IMR-90 (cell line): ENCODE measurements around the gene OAS1. TPM values are rescaled to one million over a fixed set of nuclear protein-coding genes. Genes with fewer than 3 reads are reported as not detected.

ENCODE experiments used
- ATAC-seq: fragments of 200-7000 bp; cut with Tn5 transposase; 2 replicates; pipeline ENCODE4 v1.9.1; 2020; ENCODE audit warnings: low read depth, mild to moderate bottlenecking, moderate library complexity
- BruUV-seq: library from RNA; stranded (reverse); fragments of 400-500 nt; replicated peaks from 2 replicates; lab custom pipeline; 2021; lab: Mats Ljungman, UMichigan
- CTCF ChIA-PET: fragments of 300-600 bp; formaldehyde crosslinking; extraction: SDS; loops from one replicate; lab custom pipeline; 2021; ENCODE audit warnings: antibody characterized with exemption; lab: Yijun Ruan, JAX
- POLR2A ChIA-PET: fragments of 300-600 bp; sonication (Branson Sonifier 250); formaldehyde crosslinking; loops from one replicate; lab custom pipeline; 2022; ENCODE audit warnings: antibody characterized with exemption; ENCODE audit not compliant: unreplicated experiment; lab: Charles Lee
- DNase-seq: peaks from one replicate; pipeline ENCODE4 v3.0.0; 2013
- H2AFZ ChIP-seq: replicated peaks from 2 replicates; pipeline ENCODE3; 2013; ENCODE audit warnings: low read length, mild to moderate bottlenecking; ENCODE audit not compliant: poor library complexity
- H2AK5ac ChIP-seq: 2 replicates; pipeline ENCODE4 v1.6.1; 2013; ENCODE audit warnings: low read depth, low read length, inconsistent platforms
- H2AK9ac ChIP-seq: replicated peaks from 2 replicates; pipeline ENCODE3; 2013; ENCODE audit warnings: mild to moderate bottlenecking, low read depth, low read length, moderate library complexity; ENCODE audit not compliant: poor library complexity
- H2BK120ac ChIP-seq: 2 replicates; pipeline ENCODE4 v1.6.1; 2013; ENCODE audit warnings: low read depth, low read length, inconsistent platforms
- H2BK15ac ChIP-seq: 3 replicates; pipeline ENCODE4 v1.6.1; 2013; ENCODE audit warnings: low read depth, low read length, inconsistent platforms
- H2BK20ac ChIP-seq: 2 replicates; pipeline ENCODE4 v1.6.1; 2013; ENCODE audit warnings: low read depth, mild to moderate bottlenecking, inconsistent platforms, low read length, moderate library complexity
- H2BK5ac ChIP-seq: 2 replicates; pipeline ENCODE4 v1.6.1; 2013; ENCODE audit warnings: mild to moderate bottlenecking, low read depth, low read length, inconsistent platforms; ENCODE audit not compliant: poor library complexity, severe bottlenecking
- H3K14ac ChIP-seq: replicated peaks from 2 replicates; pipeline ENCODE4 v1.6.1; 2013; ENCODE audit warnings: low read depth, low read length, inconsistent platforms
- H3K18ac ChIP-seq: 2 replicates; pipeline ENCODE4 v1.6.1; 2013; ENCODE audit warnings: low read depth, low read length, control low read depth
- H3K23ac ChIP-seq: 2 replicates; pipeline ENCODE4 v1.6.1; 2013; ENCODE audit warnings: low read depth, low read length, inconsistent platforms
- H3K27ac ChIP-seq: 2 replicates; pipeline ENCODE4 v1.5.1; 2013; ENCODE audit warnings: mild to moderate bottlenecking, control low read depth, low read length; ENCODE audit not compliant: insufficient read depth
- H3K27me3 ChIP-seq: 2 replicates; pipeline ENCODE4 v1.6.1; 2013; ENCODE audit warnings: low read length; ENCODE audit not compliant: control insufficient read depth, insufficient read depth
- H3K36me3 ChIP-seq: 2 replicates; pipeline ENCODE4 v1.6.1; 2013; ENCODE audit warnings: low read length, mixed read lengths; ENCODE audit not compliant: control insufficient read depth, insufficient read depth
- H3K4ac ChIP-seq: 2 replicates; pipeline ENCODE4 v1.6.1; 2013; ENCODE audit warnings: low read depth, low read length, inconsistent platforms
- H3K4me1 ChIP-seq: 2 replicates; pipeline ENCODE4 v1.6.1; 2013; ENCODE audit warnings: low read length, mixed read lengths; ENCODE audit not compliant: control insufficient read depth, insufficient read depth
- H3K4me2 ChIP-seq: 2 replicates; pipeline ENCODE4 v1.6.1; 2013; ENCODE audit warnings: low read depth, mild to moderate bottlenecking, control low read depth, low read length, moderate library complexity
- H3K4me3 ChIP-seq: 2 replicates; pipeline ENCODE4 v1.5.1; 2013; ENCODE audit warnings: low read depth, mild to moderate bottlenecking, control low read depth, low read length, moderate library complexity; ENCODE audit not compliant: insufficient read depth
- H3K56ac ChIP-seq: 2 replicates; pipeline ENCODE4 v1.6.1; 2013; ENCODE audit warnings: low read length, inconsistent platforms; ENCODE audit not compliant: insufficient read depth; ENCODE audit errors: extremely low read depth
- H3K79me1 ChIP-seq, 2 experiments: 2 replicates each; pipeline ENCODE4 v1.6.1; 2013; ENCODE audit warnings: low read length in 2 of 2, inconsistent platforms in 1 of 2, low read depth in 1 of 2
- H3K9ac ChIP-seq: 2 replicates; pipeline ENCODE4 v1.6.1; 2013; ENCODE audit warnings: low read depth, low read length, control low read depth
- H3K9me1 ChIP-seq: 2 replicates; pipeline ENCODE4 v1.6.1; 2013; ENCODE audit warnings: low read length, inconsistent platforms; ENCODE audit not compliant: insufficient read depth
- H3K9me3 ChIP-seq: 2 replicates; pipeline ENCODE4 v1.6.1; 2013; ENCODE audit warnings: low read length; ENCODE audit not compliant: control insufficient read depth, insufficient read depth
- H4K20me1 ChIP-seq: 2 replicates; pipeline ENCODE4 v1.6.1; 2013; ENCODE audit warnings: low read length, inconsistent platforms; ENCODE audit not compliant: insufficient read depth
- H4K5ac ChIP-seq: 2 replicates; pipeline ENCODE4 v1.6.1; 2013; ENCODE audit warnings: mild to moderate bottlenecking, low read depth, low read length, control low read depth
- H4K8ac ChIP-seq, 2 experiments: 2 replicates each; pipeline ENCODE4 v1.6.1; 2013; ENCODE audit warnings: low read depth in 2 of 2, low read length in 2 of 2, control low read depth in 1 of 2, inconsistent platforms in 1 of 2
- H4K91ac ChIP-seq: 2 replicates; pipeline ENCODE4 v1.6.1; 2013; ENCODE audit warnings: low read depth, low read length, inconsistent platforms; ENCODE audit not compliant: insufficient read depth
- BHLHE40 ChIP-seq: fragments of 150-350 bp; IDR thresholded peaks from 2 replicates; pipeline ENCODE4 v1.6.1; 2016; ENCODE audit warnings: mild to moderate bottlenecking, low read depth, low read length
- CEBPB ChIP-seq: IDR thresholded peaks from 2 replicates; pipeline ENCODE4 v1.6.1; 2012; ENCODE audit warnings: low read depth, low read length, improper control_type of control experiment
- CHD1 ChIP-seq: IDR thresholded peaks from 2 replicates; pipeline ENCODE4 v1.6.1; 2012; ENCODE audit warnings: low read depth, low read length, improper control_type of control experiment
- CTCF ChIP-seq: conservative IDR thresholded peaks from 2 replicates; pipeline ENCODE4 v1.5.1; 2012; ENCODE audit warnings: mild to moderate bottlenecking, low read depth, low read length, improper control_type of control experiment
- ELK1 ChIP-seq: fragments of 150-350 bp; IDR thresholded peaks from 2 replicates; pipeline ENCODE4 v1.6.1; 2016; ENCODE audit warnings: low read depth, mild to moderate bottlenecking, low read length, moderate library complexity, borderline replicate concordance
- FOS ChIP-seq: fragments of 150-350 bp; IDR thresholded peaks from 2 replicates; pipeline ENCODE4 v1.6.1; 2016; ENCODE audit warnings: low read depth, low read length
- MAFK ChIP-seq: IDR thresholded peaks from 2 replicates; pipeline ENCODE4 v1.6.1; 2012; ENCODE audit warnings: low read depth, low read length, improper control_type of control experiment
- MAZ ChIP-seq: IDR thresholded peaks from 2 replicates; pipeline ENCODE4 v1.6.1; 2012; ENCODE audit warnings: low read depth, mild to moderate bottlenecking, low read length, improper control_type of control experiment, moderate library complexity, borderline replicate concordance
- MXI1 ChIP-seq: IDR thresholded peaks from 2 replicates; pipeline ENCODE4 v1.6.1; 2012; ENCODE audit warnings: low read depth, mild to moderate bottlenecking, low read length, moderate library complexity, borderline replicate concordance
- NFE2L2 ChIP-seq: fragments of 150-350 bp; IDR thresholded peaks from 2 replicates; pipeline ENCODE4 v1.6.1; 2016; ENCODE audit warnings: low read depth, mild to moderate bottlenecking, low read length
- RCOR1 ChIP-seq: IDR thresholded peaks from 2 replicates; pipeline ENCODE4 v1.6.1; 2012; ENCODE audit warnings: mild to moderate bottlenecking, low read length, improper control_type of control experiment; ENCODE audit not compliant: insufficient replicate concordance
- RFX5 ChIP-seq: IDR thresholded peaks from 2 replicates; pipeline ENCODE4 v1.8.0; 2012; ENCODE audit warnings: low read depth, mild to moderate bottlenecking, low read length, moderate library complexity
- SMC3 ChIP-seq: fragments of 150-350 bp; IDR thresholded peaks from 2 replicates; pipeline ENCODE4 v1.6.1; 2016; ENCODE audit warnings: low read depth, mild to moderate bottlenecking, antibody characterized with exemption, low read length, moderate library complexity
- WGBS, 2 experiments: methylation state at CpG; one replicate each; pipeline versions ENCODE4 v1.1.5 to v1.1.7; 2013; ENCODE audit warnings: missing lambda C conversion rate in 2 of 2; ENCODE audit not compliant: insufficient read length in 1 of 2; ENCODE audit errors: extremely low coverage in 2 of 2; 5-methylcytosine and 5-hydroxymethylcytosine counted together
- dilution Hi-C: fragments of 300-500 bp; cut with HindIII; formaldehyde crosslinking; loops from one replicate; pipeline ENCODE4 v1.14.3; 2018; ENCODE audit warnings: low sequenced_read_pairs; ENCODE audit not compliant: unreplicated experiment
- in situ Hi-C: fragments of 300-500 bp; cut with MboI; formaldehyde crosslinking; loops from 3 replicates; pipeline ENCODE4 v1.14.3; 2019; ENCODE audit warnings: low sequenced_read_pairs, inconsistent platforms, mixed read lengths
- intact Hi-C: fragments of 100-400 bp; cut with micrococcal nuclease; formaldehyde crosslinking; loops from 2 replicates; pipeline ENCODE4 v1.10.0; 2022
- polyA plus RNA-seq, 3 experiments: library from polyadenylated mRNA; depleted of rRNA; stranded (reverse); fragments of >200 nt; gene quantifications; 2 replicates each; pipeline ENCODE4 v1.2.3, GENCODE V29; 2012; ENCODE audit warnings: low replicate concordance in 1 of 3
- total RNA-seq: library from RNA; depleted of rRNA; stranded (reverse); fragments of >200 nt; gene quantifications from 2 replicates; pipeline ENCODE4 v1.2.3, GENCODE V29; 2012

Gene OAS1
- total and polyA plus RNA-seq, 2 of the 4 experiments (the other 2 are of a cell fraction), result not detected

- BruUV-seq, result no TSS peak
- no peak overlapping the region for H3K4me3 ChIP-seq
- dilution Hi-C loops, result no loop called here
These were observed 56.6 kb downstream of the OAS1 start for GRCh38 chr12:112963227-112963861.

More at GRCh38 chr12:112963227-112963861, 56.6 kb downstream of the OAS1 start:
- in situ Hi-C loops, result no loop called here
- H3K4me1 ChIP-seq, result no peaks in the 10 kb centered on the region
- ChIA-PET POLR2A (no interaction called here), CTCF (no interaction called here)
- no peak overlapping the region for H2AFZ ChIP-seq
- H3K56ac ChIP-seq, result no peak overlapping the region
- no peak overlapping the region for H4K91ac ChIP-seq
- H3K9me1 ChIP-seq, result 0 out of 2 replicates have a peak, but pooled peaks cover 3% of the 10 kb centered on the region
- H2BK20ac ChIP-seq, result no peak overlapping the region
- no peak for ATAC-seq
- no peak overlapping the region for H3K18ac ChIP-seq
- no peak overlapping the region for H4K5ac ChIP-seq
- H3K27ac ChIP-seq, result no peak overlapping the region
- H2BK15ac ChIP-seq, result no peak overlapping the region
- no peaks in the 10 kb centered on the region for H3K79me1 ChIP-seq
- WGBS, 2 experiments, result 88% methylated on average over 7 of the region's 14 CpGs; no CpG with 5 or more reads in 1 of the 2 experiments
- H3K9ac ChIP-seq, result no peak overlapping the region
- no peak overlapping the region for H3K4ac ChIP-seq
- H2BK5ac ChIP-seq, result no peak overlapping the region
- H3K4me2 ChIP-seq, result no peak overlapping the region
- H2AK9ac ChIP-seq, result no peak overlapping the region
- no peak overlapping the region for H4K8ac ChIP-seq
- no peaks in the 10 kb centered on the region for H4K20me1 ChIP-seq
- H3K9me3 ChIP-seq, result no peaks in the 10 kb centered on the region
- H3K14ac ChIP-seq, result no peak overlapping the region
- H3K23ac ChIP-seq, result no peak overlapping the region
- no peaks in the 10 kb centered on the region for H3K36me3 ChIP-seq
- no peaks in the 10 kb centered on the region for H3K27me3 ChIP-seq
- intact Hi-C loops, result no loop called here
- no peak overlapping the region for H2BK120ac ChIP-seq
- no peak overlapping the region for H2AK5ac ChIP-seq
- no peak for DNase-seq
- TF ChIP-seq CTCF (no peak), RCOR1 (no peak), MAFK (no peak), ELK1 (no peak), BHLHE40 (no peak), CEBPB (no peak), MXI1 (no peak), MAZ (no peak), RFX5 (no peak), NFE2L2 (no peak), CHD1 (no peak), SMC3 (no peak), FOS (no peak)
